Stimulated activated CD4-positive, alpha-beta T cell treated with anti-CD3 and anti-CD28 coated beads, TNF-alpha, amount 100 ng/mL, for 1 hour (primary cell): ENCODE measurements around the gene COL9A1.

ENCODE experiments used
- DNase-seq, 3 donors: peaks; one replicate each; pipeline ENCODE4 v3.0.0-alpha.2; 2020; ENCODE audit warnings: low read depth in 3 of 3, low spot score in 1 of 3

Gene COL9A1

GRCh38 chr6:70234561-70235236 is 68.2 kb downstream of the COL9A1 start:
- DNase-seq = no peak

GRCh38 chr6:70231311-70231710 is 71.6 kb downstream of the COL9A1 start:
- DNase-seq = no peak

GRCh38 chr6:70225055-70225454 is 77.8 kb downstream of the COL9A1 start:
- no peak for DNase-seq

GRCh38 chr6:70222439-70222749 is 80.5 kb downstream of the COL9A1 start:
- DNase-seq = no peak

- DNase-seq = no peak
Measured at GRCh38 chr6:70221715-70222438, 81.0 kb downstream of the COL9A1 start.

GRCh38 chr6:70221025-70221714 is 81.7 kb downstream of the COL9A1 start:
- DNase-seq = no peak

GRCh38 chr6:70219943-70220613 is 82.8 kb downstream of the COL9A1 start:
- DNase-seq = no peak

GRCh38 chr6:70216767-70217166 is 86.1 kb downstream of the COL9A1 start:
- no peak for DNase-seq

GRCh38 chr6:70215460-70216108 is 87.3 kb downstream of the COL9A1 start:
- DNase-seq = no peak

- DNase-seq = no peak
Measured at GRCh38 chr6:70210462-70210861, 92.4 kb downstream of the COL9A1 start.

GRCh38 chr6:70208235-70208790 is 94.6 kb downstream of the COL9A1 start:
- no peak for DNase-seq

- no peak for DNase-seq
Measured at GRCh38 chr6:70198785-70199184, 104.1 kb downstream of the COL9A1 start.

GRCh38 chr6:70196531-70196930 is 106.4 kb downstream of the COL9A1 start:
- no peak for DNase-seq

- DNase-seq = no peak
Measured at GRCh38 chr6:70194421-70194820, 108.5 kb downstream of the COL9A1 start.

GRCh38 chr6:70188202-70188601 is 114.7 kb downstream of the COL9A1 start:
- no peak for DNase-seq

GRCh38 chr6:70186461-70186860 is 116.4 kb downstream of the COL9A1 start:
- DNase-seq = no peak

GRCh38 chr6:70184723-70185122 is 118.2 kb downstream of the COL9A1 start:
- no peak for DNase-seq

- DNase-seq = no peak
Measured at GRCh38 chr6:70183538-70183937, 119.3 kb downstream of the COL9A1 start.

GRCh38 chr6:70180901-70181599 is 121.8 kb downstream of the COL9A1 start:
- DNase-seq = no peak

- DNase-seq = no peak
Measured at GRCh38 chr6:70180183-70180900, 122.5 kb downstream of the COL9A1 start.
